Stimulated activated effector memory CD8-positive, alpha-beta T cell treated with anti-CD3 and anti-CD28 coated beads, Interleukin-12 subunit alpha, Interleukin-12 subunit beta, amount 100 ng/mL, for 72 hours (primary cell): ENCODE results near the gene CLN5.

Source experiments
- ATAC-seq: fragments of 150-1000 bp; cut with Tn5 transposase; 2 replicates; pipeline ENCODE4 v1.10.0; 2021
- DNase-seq, 2 donors: peaks; one replicate each; pipeline ENCODE4 v3.0.0; 2021 to 2022; ENCODE audit warnings: low spot score in 2 of 2
- H3K27ac Mint-ChIP-seq: one replicate; pipeline ENCODE4 v1.8.0; 2022; ENCODE audit warnings: mild to moderate bottlenecking, mixed read lengths
- H3K36me3 Mint-ChIP-seq: one replicate; pipeline ENCODE4 v1.8.0; 2022; ENCODE audit warnings: mild to moderate bottlenecking, mixed read lengths
- H3K4me1 Mint-ChIP-seq: one replicate; pipeline ENCODE4 v1.8.0; 2022; ENCODE audit warnings: mixed read lengths
- H3K4me3 Mint-ChIP-seq: one replicate; pipeline ENCODE4 v1.8.0; 2022; ENCODE audit warnings: mild to moderate bottlenecking, mixed read lengths
- H3K9me3 Mint-ChIP-seq: one replicate; pipeline ENCODE4 v1.8.0; 2022; ENCODE audit warnings: mixed read lengths

Gene CLN5

GRCh38 chr13:77053192-77053591, 61.3 kb downstream of the CLN5 start:
- H3K27ac Mint-ChIP-seq: no peak overlapping the region

More at GRCh38 chr13:77053192-77053591, 61.3 kb downstream of the CLN5 start:
- DNase-seq (no peak), ATAC-seq (no peak)
- no peak overlapping the region for H3K4me3 Mint-ChIP-seq
- no peaks in the 10 kb centered on the region for H3K9me3 Mint-ChIP-seq
- H3K36me3 Mint-ChIP-seq: peaks cover 91% of the 10 kb centered on the region
- peaks cover 5% of the 10 kb centered on the region for H3K4me1 Mint-ChIP-seq
